ENCODE data around the gene MSMP.

The MSMP gene

DNA sequence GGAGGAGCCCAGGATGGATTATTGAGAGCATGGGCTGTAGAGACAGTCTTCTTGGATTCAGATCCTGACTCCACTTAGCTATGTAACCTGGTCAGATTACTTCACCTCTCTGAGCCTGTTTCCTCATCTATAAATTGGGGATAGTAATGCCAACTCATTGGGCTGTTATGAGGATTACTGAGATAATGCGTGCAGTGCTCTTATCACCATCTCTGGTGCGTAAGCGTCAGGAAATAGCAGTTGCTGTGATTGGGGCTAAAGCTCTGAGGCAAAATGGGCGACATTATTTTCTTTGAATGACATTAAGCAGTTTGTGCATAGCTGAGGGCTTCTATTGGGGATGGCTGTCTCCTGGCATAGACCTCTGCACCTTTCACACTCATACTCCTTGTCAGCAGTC lies 995 bp upstream of the MSMP start:
- Histone ChIP-seq H3K27ac (no peak overlapping the region), H3K4me3 (no peak overlapping the region)
- no peak for TF ChIP-seq CTCF (IDR thresholded peaks at IDR 0.05)
- no peak for DNase-seq (ENCODE audit: low spot score)

DNA sequence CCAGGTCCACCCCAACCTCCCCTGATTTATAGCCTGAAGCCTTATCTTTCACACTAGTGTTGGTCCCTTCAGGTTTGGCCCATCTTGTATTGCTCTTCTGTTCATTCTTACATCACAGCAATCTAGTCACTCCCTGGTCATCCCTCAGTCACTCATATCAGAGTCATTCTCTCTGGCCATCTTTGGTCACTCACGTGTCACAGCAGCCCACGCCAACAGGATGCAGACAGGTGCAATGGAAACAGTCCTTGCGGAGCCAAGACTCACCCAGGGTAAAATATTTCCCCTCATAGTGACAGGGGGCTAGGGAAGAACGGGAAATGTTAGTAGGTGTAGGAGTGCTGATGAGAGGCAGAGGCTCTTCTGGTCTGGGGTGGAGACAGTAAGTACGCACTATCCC lies 610 bp downstream of the MSMP start:
- no peak overlapping the region for H3K4me3 ChIP-seq
- no peak for DNase-seq (ENCODE audit: low spot score)
- no peak for TF ChIP-seq CTCF (IDR thresholded peaks at IDR 0.05)
- H3K27ac ChIP-seq, result no peak overlapping the region

- no peak for TF ChIP-seq CTCF (IDR thresholded peaks at IDR 0.05)
- H3K4me3 ChIP-seq, result peak overlapping the region; percentile 90
- H3K27ac ChIP-seq, result peak overlapping the region; percentile 93 to 97
- no peak for DNase-seq (ENCODE audit: low spot score)
Measured at GRCh38 chr9:35750256-35750531, 3.9 kb downstream of the MSMP start.

GRCh38 chr9:35749515-35750255 lies 4.4 kb downstream of the MSMP start:
- DNase-seq (ENCODE audit: low spot score), result no peak
- Histone ChIP-seq H3K27ac (peak overlapping the region; percentile 93 to 97), H3K4me3 (peak overlapping the region; percentile 90)
- no peak for TF ChIP-seq CTCF (IDR thresholded peaks at IDR 0.05)

DNA sequence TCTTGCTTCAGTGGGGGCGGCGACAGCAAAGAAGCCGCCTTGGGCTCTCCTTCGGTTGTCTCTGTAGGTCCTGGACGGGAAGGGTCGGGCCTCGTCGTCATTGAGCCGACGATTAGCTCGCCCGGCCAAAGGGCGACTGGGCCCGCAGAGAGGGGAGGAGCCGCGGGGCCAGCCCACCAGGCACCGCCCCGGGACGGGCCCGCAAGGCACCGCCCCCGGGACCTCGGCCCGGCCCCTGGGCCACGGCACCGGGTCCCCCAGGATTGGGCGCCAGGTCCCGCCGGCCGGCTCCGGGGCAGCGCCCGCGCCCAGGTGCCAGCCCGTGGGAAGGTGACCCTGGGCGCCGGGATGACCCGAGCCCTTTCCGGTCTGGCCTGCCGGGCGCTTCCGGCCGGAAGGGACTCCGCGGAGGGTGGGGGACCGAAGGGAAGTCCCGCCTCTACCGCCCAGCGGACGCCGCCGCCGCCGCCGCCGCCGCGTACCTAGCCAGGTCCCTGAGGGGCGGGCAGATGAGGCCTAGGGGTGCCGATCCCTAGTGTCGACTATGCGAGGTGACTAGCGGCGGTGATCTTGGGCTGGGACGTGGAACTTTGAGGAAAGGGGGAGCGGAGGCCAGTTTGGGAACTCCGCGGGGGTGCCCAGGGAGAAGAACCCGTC lies 5.1 kb downstream of the MSMP start, which contains the start of the genes GBA2 and RGP1:
Gene GBA2 (minus strand): TSS at position 371 of the 657 bp plus-strand sequence. CDS start 524 bp downstream, outside the sequence.
Gene RGP1 (plus strand): TSS at position 430 of the 657 bp plus-strand sequence. CDS start 469 bp downstream, outside the sequence.
- Histone ChIP-seq H3K27ac (peak within 1 kb of the TSS; percentile 93 to 97), H3K4me3 (peak within 1 kb of the TSS; percentile 90)
- peak; percentile 89 for DNase-seq (ENCODE audit: low spot score)
- TF ChIP-seq CTCF (IDR thresholded peaks at IDR 0.05), result no peak

DNA sequence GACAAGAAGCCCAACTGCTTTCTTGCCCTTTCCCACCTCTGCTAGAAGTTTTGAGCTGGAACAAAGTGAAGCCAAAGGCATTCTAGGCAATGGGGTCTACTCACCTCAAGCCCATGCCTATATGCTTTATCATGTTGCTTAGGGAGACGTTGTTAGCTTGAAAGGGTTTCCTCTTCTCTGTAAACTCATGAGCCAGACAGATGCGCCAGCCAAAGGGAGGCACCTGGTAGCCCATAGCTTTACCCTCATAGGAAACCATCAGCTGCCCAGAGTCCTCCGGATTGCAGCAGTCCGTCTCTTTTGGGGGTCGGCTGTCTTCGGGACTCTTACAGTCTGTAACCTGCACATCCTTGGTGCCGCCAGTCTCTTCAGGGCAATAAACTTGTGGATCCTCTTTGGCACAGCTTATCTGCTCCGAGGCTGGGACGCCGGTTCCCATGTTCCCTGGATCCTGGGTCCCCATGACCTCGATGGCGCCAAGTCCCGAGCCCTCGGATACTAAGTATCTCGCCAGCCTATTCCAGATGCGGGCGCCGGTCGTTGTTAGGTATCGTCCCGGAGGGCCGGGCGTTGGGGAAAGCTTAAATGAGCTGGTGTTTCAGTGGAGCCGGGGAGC lies 5.7 kb downstream of the MSMP start:
- no peak for TF ChIP-seq CTCF (IDR thresholded peaks at IDR 0.05)
- DNase-seq (ENCODE audit: low spot score), result no peak
- peak overlapping the region; percentile 93 to 97 for H3K27ac ChIP-seq
- peak overlapping the region; percentile 90 for H3K4me3 ChIP-seq
